ENCODE measurements around the gene TSGA10IP. TPM values are rescaled to one million over a fixed set of nuclear protein-coding genes. Genes with fewer than 3 reads are reported as not detected.

Gene TSGA10IP
- total and polyA plus RNA-seq, 10 of the 15 experiments (the other 5 are each of a cell fraction or from before 2014, with no cell fraction given) = not detected

- no peak for TF ChIP-seq BHLHE40 (IDR thresholded peaks at IDR 0.05; ENCODE audit: borderline replicate concordance in 1 of 2, low read depth in 2 of 2, low read length in 1 of 2)
- peak; percentile 81 for TF ChIP-seq NR2F1 (conservative IDR thresholded peaks at IDR 0.05)
- TF ChIP-seq SMC3 (IDR thresholded peaks at IDR 0.05; ENCODE audit: borderline replicate concordance, low read length) = peak; percentile 15; the same call in 1 of the 2 replicates
- no peak for TF ChIP-seq NFIC (IDR thresholded peaks at IDR 0.05; ENCODE audit: low read depth, low read length)
- TF ChIP-seq IKZF2 (IDR thresholded peaks at IDR 0.05) = peak; percentile 54 to 58; a peak in 3 of 4 replicates
- peak; percentile 26 for TF ChIP-seq CUX1 (IDR thresholded peaks at IDR 0.05; ENCODE audit: insufficient replicate concordance, low read depth, low read length)
- TF ChIP-seq NKRF (conservative IDR thresholded peaks at IDR 0.05) = no peak
- 0 out of 2 replicates have a peak, but pooled peaks have one; percentile 21 for TF ChIP-seq ZNF687 (IDR thresholded peaks at IDR 0.05)
- TF ChIP-seq RB1 (IDR thresholded peaks at IDR 0.05; ENCODE audit: borderline replicate concordance) = peak; percentile 69; the same call in 1 of the 2 replicates
- peak; percentile 87 for TF ChIP-seq MEF2B (IDR thresholded peaks at IDR 0.05; ENCODE audit: partially characterized antibody, poor library complexity, severe bottlenecking)
- no peak for TF ChIP-seq NFYB (IDR thresholded peaks at IDR 0.05; ENCODE audit: insufficient read depth, low read depth, low read length)
- TF ChIP-seq RELA (IDR thresholded peaks at IDR 0.05; ENCODE audit: borderline replicate concordance, partially characterized antibody) = no peak
- peak; percentile 71 for TF ChIP-seq SPI1 (IDR thresholded peaks at IDR 0.05; ENCODE audit: borderline replicate concordance, insufficient read depth, low read depth, low read length)
- no peak for TF ChIP-seq SREBF1 (IDR thresholded peaks at IDR 0.05; ENCODE audit: low read length)
These were observed 33.4 kb upstream of the TSGA10IP start (continued) for GRCh38 chr11:65911682-65912568.
